GM10266 (cell line): Measurements from ENCODE around the gene MGST2.

Source experiments
- DNase-seq: peaks from one replicate; pipeline ENCODE4 v3.0.0; 2012; ENCODE audit errors: extremely low spot score
- CTCF ChIP-seq: IDR thresholded peaks from 2 replicates; pipeline ENCODE4 v1.5.1; 2012; ENCODE audit warnings: mild to moderate bottlenecking, low read depth; ENCODE audit not compliant: control insufficient read depth, insufficient read depth; ENCODE audit errors: missing control alignments

The MGST2 gene

GRCh38 chr4:139732991-139733570, 67.5 kb downstream of the MGST2 start:
- no peak for DNase-seq
- no peak for TF ChIP-seq CTCF

- no peak for TF ChIP-seq CTCF
- DNase-seq: no peak
Measured at GRCh38 chr4:139734201-139734874, 68.7 kb downstream of the MGST2 start.

GRCh38 chr4:139734875-139735380, 69.3 kb downstream of the MGST2 start:
- TF ChIP-seq CTCF: peak; percentile 56
- DNase-seq: peak; percentile 80

GRCh38 chr4:139735381-139736273, 70.0 kb downstream of the MGST2 start:
- no peak for TF ChIP-seq CTCF
- peak; percentile 41 for DNase-seq

- TF ChIP-seq CTCF: no peak
- no peak for DNase-seq
Measured at GRCh38 chr4:139736274-139736660, 70.6 kb downstream of the MGST2 start.

GRCh38 chr4:139736661-139737060, 71.0 kb downstream of the MGST2 start:
- no peak for TF ChIP-seq CTCF
- no peak for DNase-seq
